Measurements from ENCODE around the gene C17orf50. TPM values are rescaled to one million over a fixed set of nuclear protein-coding genes. Genes with fewer than 3 reads are reported as not detected.
A peak's percentile ranks its signal among the peaks of the same experiment; 100 is the strongest.

C17orf50 gene
- total and polyA plus RNA-seq, 2 of the 13 experiments (the other 11 are each of a cell fraction or from before 2014, with no cell fraction given): not detected

- TF ChIP-seq, protein P1, sequence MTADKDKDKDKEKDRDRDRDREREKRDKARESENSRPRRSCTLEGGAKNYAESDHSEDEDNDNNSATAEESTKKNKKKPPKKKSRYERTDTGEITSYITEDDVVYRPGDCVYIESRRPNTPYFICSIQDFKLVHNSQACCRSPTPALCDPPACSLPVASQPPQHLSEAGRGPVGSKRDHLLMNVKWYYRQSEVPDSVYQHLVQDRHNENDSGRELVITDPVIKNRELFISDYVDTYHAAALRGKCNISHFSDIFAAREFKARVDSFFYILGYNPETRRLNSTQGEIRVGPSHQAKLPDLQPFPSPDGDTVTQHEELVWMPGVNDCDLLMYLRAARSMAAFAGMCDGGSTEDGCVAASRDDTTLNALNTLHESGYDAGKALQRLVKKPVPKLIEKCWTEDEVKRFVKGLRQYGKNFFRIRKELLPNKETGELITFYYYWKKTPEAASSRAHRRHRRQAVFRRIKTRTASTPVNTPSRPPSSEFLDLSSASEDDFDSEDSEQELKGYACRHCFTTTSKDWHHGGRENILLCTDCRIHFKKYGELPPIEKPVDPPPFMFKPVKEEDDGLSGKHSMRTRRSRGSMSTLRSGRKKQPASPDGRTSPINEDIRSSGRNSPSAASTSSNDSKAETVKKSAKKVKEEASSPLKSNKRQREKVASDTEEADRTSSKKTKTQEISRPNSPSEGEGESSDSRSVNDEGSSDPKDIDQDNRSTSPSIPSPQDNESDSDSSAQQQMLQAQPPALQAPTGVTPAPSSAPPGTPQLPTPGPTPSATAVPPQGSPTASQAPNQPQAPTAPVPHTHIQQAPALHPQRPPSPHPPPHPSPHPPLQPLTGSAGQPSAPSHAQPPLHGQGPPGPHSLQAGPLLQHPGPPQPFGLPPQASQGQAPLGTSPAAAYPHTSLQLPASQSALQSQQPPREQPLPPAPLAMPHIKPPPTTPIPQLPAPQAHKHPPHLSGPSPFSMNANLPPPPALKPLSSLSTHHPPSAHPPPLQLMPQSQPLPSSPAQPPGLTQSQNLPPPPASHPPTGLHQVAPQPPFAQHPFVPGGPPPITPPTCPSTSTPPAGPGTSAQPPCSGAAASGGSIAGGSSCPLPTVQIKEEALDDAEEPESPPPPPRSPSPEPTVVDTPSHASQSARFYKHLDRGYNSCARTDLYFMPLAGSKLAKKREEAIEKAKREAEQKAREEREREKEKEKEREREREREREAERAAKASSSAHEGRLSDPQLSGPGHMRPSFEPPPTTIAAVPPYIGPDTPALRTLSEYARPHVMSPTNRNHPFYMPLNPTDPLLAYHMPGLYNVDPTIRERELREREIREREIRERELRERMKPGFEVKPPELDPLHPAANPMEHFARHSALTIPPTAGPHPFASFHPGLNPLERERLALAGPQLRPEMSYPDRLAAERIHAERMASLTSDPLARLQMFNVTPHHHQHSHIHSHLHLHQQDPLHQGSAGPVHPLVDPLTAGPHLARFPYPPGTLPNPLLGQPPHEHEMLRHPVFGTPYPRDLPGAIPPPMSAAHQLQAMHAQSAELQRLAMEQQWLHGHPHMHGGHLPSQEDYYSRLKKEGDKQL (CRISPR knock-in tag; IDR thresholded peaks at IDR 0.05; ENCODE audit: low read depth): no peak
- TF ChIP-seq DNMT3B (CRISPR knock-in tag; conservative IDR thresholded peaks at IDR 0.05) (no peak), ZNF317 (CRISPR knock-in tag; IDR thresholded peaks at IDR 0.05) (no peak), ZNF333 (CRISPR knock-in tag; IDR thresholded peaks at IDR 0.05; ENCODE audit: borderline replicate concordance) (no peak), PITX1 (CRISPR knock-in tag; IDR thresholded peaks at IDR 0.05) (no peak), MATR3 (CRISPR knock-in tag; IDR thresholded peaks at IDR 0.05) (no peak), ZNF552 (CRISPR knock-in tag; IDR thresholded peaks at IDR 0.05; ENCODE audit: borderline replicate concordance) (0 out of 2 replicates have a peak, but pooled peaks have one; percentile 44), HMG20B (CRISPR knock-in tag; conservative IDR thresholded peaks at IDR 0.05) (peak; percentile 19; the same call in 1 of the 2 replicates), ZNF619 (CRISPR knock-in tag; IDR thresholded peaks at IDR 0.05) (no peak; the same call in 1 of the 2 replicates), HCFC1 (IDR thresholded peaks at IDR 0.05; ENCODE audit: low read depth, low read length) (peak; percentile 19; the same call in 1 of the 2 replicates), ZNF569 (CRISPR knock-in tag; IDR thresholded peaks at IDR 0.05; ENCODE audit: borderline replicate concordance) (peak; percentile 45; the same call in 1 of the 2 replicates), ZNF407 (CRISPR knock-in tag; IDR thresholded peaks at IDR 0.05; ENCODE audit: not compliant biosample characterization) (peak; percentile 84), MYNN (CRISPR knock-in tag; IDR thresholded peaks at IDR 0.05; ENCODE audit: low read depth) (no peak)
- TF ChIP-seq, protein P2, sequence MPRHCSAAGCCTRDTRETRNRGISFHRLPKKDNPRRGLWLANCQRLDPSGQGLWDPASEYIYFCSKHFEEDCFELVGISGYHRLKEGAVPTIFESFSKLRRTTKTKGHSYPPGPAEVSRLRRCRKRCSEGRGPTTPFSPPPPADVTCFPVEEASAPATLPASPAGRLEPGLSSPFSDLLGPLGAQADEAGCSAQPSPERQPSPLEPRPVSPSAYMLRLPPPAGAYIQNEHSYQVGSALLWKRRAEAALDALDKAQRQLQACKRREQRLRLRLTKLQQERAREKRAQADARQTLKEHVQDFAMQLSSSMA (CRISPR knock-in tag; IDR thresholded peaks at IDR 0.05): no peak; the same call in 1 of the 2 replicates
Observed at GRCh38 chr17:35808962-35809854, 48.5 kb downstream of the C17orf50 start, which contains the start of gene TAF15 (continued).
